GM12801 (cell line): ENCODE measurements around the gene PNMT.

Experiments used
- TF ChIP-seq, protein P1 (sequence below): IDR thresholded peaks from one replicate; pipeline ENCODE4 v1.5.1; 2011; ENCODE audit warnings: control low read depth; ENCODE audit not compliant: insufficient read length; ENCODE audit errors: extremely low read depth

The PNMT gene

DNA sequence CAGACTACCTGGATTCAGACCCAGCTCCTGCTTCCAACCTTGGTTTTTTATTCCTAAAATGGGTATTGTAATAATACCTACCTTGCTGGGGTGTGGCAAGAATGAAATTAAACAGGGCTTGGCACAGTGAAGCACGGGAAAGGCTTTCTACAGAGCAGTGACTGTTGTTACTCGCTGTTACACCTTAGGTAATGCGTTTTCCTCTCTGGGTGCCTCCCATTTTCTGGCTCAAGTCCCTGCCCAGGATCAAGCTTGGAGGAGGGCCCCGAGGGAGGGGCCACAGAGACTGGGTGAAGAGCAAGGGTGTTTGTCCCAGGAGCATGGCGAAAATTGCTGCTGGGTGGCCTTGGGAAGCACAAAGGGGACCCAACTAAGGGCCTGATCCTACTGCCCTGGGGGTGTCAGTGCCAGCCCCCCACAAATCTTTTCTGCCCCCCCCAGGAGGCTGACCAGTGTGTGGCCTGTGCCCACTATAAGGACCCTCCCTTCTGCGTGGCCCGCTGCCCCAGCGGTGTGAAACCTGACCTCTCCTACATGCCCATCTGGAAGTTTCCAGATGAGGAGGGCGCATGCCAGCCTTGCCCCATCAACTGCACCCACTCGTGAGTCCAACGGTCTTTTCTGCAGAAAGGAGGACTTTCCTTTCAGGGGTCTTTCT is 48.8 kb downstream of the PNMT start:
- TF ChIP-seq, protein P1, sequence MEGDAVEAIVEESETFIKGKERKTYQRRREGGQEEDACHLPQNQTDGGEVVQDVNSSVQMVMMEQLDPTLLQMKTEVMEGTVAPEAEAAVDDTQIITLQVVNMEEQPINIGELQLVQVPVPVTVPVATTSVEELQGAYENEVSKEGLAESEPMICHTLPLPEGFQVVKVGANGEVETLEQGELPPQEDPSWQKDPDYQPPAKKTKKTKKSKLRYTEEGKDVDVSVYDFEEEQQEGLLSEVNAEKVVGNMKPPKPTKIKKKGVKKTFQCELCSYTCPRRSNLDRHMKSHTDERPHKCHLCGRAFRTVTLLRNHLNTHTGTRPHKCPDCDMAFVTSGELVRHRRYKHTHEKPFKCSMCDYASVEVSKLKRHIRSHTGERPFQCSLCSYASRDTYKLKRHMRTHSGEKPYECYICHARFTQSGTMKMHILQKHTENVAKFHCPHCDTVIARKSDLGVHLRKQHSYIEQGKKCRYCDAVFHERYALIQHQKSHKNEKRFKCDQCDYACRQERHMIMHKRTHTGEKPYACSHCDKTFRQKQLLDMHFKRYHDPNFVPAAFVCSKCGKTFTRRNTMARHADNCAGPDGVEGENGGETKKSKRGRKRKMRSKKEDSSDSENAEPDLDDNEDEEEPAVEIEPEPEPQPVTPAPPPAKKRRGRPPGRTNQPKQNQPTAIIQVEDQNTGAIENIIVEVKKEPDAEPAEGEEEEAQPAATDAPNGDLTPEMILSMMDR, result no peak

DNA sequence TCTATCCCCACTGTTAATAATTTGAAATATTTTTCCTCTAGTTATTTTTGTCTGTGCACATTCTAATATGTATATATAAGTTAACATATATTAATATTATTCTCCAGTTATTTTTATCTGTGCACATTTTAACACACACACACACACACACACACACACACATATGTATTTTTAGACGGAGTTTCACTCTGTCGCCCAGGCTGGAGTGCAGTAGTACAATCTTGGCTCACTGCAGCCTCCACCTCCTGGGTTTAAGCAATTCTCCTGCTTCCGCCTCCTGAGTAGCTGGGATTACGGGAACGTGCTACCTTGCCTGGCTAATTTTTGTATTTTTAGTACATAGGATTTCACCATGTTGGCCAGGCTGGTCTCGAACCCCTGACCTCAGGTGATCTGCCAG is 49.4 kb downstream of the PNMT start:
- TF ChIP-seq, protein P1, result no peak

DNA sequence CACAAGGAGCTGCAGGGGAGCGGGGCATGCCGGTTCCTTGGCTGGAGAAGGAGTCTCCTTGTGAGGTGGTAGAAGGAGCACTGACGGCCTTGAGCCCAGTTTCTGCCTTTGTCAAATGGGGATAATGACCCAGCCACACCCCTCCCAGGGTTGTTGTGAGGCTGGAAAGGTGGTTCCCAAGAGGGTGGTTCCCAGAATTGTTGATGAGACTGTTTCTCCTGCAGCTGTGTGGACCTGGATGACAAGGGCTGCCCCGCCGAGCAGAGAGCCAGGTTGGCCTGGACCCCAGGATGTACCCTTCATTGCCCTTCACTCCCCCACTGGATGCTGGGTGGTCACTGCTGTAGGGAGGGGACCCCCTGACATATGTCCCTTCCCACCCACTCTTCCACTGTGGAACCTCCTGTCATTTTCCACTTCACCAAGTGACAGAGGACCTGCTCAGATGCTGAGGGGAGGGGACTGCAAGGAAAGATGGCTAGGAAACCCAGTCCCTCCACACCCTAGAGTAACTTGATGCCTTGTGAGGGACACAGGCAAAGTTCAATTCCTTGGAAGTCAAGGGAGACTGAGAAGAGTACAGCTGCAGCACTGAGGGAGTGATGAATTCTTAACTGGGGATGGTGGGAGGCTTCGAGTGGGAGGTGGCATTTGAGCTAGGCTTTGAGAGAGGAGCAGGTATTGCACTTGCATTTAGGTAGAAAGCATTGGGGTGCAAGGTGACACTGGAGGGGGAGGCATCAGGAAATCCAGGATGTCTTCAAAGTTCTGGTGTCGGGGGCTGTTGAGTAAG is 51.5 kb downstream of the PNMT start:
- TF ChIP-seq, protein P1, result no peak
